Muscle of back (tissue), 11 donors: ENCODE results near the gene WASL. TPM values are rescaled to one million over a fixed set of nuclear protein-coding genes. Genes with fewer than 3 reads are reported as not detected.

ENCODE experiments used
- DNase-seq, 3 donors: peaks; one replicate each; pipeline versions ENCODE4 v3.0.0 to v3.0.0-alpha.2; 2013
- polyA plus RNA-seq, 10 donors: library from polyadenylated mRNA; unstranded; fragments of 120-200 nt; gene quantifications; one replicate each; pipeline ENCODE4 v1.2.1, GENCODE V29; 2013; ENCODE audit not compliant: insufficient read length in 10 of 10

WASL gene
- polyA plus RNA-seq, 10 donors = 29.2 to 39.0 (median 34.3) TPM

- no peak for DNase-seq
These were observed 22.5 kb upstream of the WASL start for GRCh38 chr7:123771256-123771655.

DNA sequence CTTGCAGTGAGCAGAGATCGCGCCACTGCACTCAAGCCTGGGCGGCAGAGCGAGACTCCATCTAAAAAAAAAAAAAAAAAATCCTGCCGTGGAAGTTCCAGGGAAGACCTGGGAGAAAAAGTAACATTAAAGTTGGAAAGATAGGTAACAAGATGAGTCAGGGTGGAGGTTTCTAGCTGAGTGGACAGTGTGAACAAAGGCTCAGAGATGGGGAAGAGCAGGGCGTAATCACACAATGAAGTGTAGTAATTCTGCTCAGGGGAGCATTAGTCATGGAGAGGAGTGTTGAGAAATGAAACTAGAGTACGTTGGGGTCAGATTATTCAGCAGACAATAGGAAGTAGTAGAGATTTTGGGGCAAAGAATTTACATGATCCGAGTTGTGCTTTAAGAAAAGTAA, 21.6 kb upstream of the WASL start:
- no peak for DNase-seq

- no peak for DNase-seq
These were observed 20.6 kb upstream of the WASL start for GRCh38 chr7:123769371-123769770.

- DNase-seq = no peak
These were observed 19.7 kb upstream of the WASL start for GRCh38 chr7:123768493-123768892.

- no peak for DNase-seq
These were observed 14.4 kb upstream of the WASL start for GRCh38 chr7:123763191-123763661.

- DNase-seq = no peak
These were observed 12.9 kb upstream of the WASL start for GRCh38 chr7:123761729-123762128.

DNA sequence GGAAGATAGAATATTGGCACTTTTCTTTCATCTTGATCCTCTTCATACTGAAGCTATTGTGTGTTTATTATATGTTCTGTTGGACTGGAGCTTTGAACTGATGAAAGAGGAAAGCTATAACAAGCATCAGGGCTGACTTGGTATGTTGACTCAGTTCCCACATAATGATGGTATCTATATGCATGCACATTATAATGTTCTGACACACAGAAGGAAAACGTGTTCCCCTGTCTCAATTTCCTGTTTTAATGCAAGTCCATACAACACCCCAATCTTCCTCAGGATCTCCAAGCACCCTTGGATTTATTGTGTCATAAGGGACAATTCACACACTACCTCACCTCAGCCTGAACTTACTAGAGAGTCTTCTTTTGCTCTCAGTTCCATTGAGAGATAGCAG, 8.3 kb upstream of the WASL start:
- DNase-seq = no peak

- DNase-seq = no peak
These were observed 6.5 kb upstream of the WASL start for GRCh38 chr7:123755338-123755737.

DNA sequence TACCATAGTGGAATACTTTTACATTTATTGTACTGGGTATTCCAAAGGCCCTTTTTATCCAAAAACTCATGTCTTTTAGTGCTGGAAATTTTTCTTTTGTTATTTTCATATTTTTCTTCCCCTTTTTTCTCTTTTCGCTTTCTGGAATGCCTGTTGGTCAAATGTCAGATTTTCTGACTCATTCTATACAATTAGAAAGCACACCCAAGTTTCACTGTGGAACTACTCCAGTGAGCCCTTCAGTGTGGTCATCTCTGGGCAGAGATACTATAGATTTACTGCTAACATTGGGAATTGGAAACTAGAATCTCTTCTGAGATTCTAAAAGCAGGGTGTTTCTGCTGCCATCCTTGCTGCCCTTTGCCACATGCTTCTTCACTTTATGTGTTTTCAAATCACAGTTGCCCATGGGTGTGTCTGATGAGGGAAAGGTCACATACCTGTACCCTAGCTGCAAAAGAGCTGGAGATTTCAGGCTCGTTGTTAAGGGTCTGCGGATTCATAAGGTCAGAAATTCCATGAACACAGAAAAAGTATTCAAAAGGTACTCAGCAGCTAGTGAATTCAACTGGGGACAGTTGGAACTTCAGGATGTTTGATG, 5.6 kb upstream of the WASL start:
- no peak for DNase-seq

- DNase-seq = no peak
These were observed 3.7 kb upstream of the WASL start for GRCh38 chr7:123752534-123752933.

DNA sequence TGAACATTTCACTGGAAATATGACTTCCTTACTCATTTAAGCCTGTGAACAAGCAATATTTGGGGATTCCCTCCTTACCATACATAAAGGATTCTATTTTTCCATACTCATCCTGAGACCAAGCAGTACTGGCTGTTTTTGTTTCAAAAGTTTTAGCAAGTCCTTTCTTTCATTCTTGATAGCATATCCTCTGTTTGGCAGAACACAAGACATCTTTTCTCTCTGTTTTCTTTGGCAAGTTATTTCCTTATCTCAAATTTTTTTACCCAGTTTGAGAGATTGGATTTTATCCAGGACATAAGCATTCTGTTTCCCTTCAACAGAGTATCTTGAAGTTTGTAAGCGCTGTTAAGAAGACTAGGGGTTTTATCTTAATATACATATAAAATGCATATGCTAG, 3.0 kb upstream of the WASL start:
- no peak for DNase-seq

- DNase-seq = no peak
These were observed 1.8 kb upstream of the WASL start for GRCh38 chr7:123750389-123751230.

- no peak for DNase-seq
These were observed 694 bp upstream of the WASL start for GRCh38 chr7:123749537-123749857.

- peak; percentile 23 to 78 (median 45) for DNase-seq
These were observed 551 bp downstream of the WASL start for GRCh38 chr7:123748171-123748733.

DNA sequence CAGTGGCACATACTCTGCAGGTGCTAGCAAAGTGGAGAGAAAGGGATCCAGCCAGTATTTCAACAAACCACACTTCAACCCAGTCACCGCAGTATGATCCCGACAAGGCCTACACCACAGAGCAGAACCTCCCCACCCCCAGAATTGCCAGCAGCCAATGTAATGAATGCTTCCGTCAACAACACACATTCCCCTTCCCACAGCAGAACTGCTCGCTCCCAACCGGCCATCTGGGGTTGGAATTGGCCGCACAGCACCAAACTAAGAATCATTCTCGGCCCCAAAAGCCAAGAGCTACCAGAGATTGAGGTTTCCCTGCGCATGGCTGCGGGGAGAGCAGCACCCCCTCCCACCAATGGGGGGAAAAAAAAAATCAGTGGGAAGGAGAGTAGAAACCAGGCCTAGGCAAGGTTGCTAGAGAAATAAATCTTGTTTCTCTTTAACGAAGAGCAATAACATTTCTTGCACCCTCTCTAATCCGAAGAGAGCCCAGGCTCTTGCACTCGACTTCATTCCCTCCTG, 1.1 kb downstream of the WASL start:
- DNase-seq = peak; percentile 58 to 84 (median 61)

DNA sequence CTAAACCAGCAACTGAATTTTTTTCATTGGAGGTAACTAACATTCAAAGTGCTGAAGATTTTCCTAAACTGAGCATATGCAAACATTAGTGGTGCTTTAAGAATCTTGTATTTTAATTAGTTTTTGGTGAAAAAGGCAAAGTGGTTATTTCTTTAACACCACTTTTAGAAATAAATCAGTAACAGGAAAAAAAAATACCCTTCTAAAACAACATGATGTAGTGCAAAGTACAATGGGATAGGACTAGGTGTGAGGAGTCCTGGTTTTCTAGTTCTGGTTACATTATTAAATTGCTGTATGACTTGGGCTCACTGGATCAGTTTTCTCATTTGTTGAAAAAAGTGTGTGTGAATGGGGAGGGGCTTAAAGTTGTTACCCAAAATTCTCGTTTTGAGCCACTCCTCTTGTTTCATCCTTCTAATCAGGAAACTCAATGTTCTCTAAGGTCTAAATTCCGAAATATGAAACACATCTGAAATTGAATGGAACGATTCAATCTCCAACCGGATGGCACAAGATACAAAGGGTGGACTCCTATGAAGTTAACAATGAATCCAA, 1.8 kb downstream of the WASL start:
- DNase-seq = no peak

DNA sequence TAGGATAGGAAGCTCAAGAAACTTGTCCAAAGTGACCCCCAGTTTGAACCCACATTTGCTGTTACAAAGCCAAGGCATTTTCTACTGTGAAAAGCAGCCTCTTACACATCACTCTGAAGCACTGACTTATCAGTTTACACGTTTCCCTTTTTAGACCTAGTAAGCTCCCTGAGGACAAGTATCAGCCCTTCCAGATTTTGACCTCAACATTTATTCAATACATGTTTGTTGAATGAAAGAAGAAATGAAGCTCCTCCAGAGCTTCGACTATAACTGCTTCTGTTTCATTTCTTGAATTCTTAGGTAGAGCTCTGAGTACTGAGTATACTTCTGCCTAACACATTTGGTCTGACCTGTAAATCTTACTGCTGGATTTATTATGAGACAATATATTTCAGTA, 2.7 kb downstream of the WASL start:
- DNase-seq = peak in 1 of 3 donors; percentile 1

- no peak for DNase-seq
These were observed 3.4 kb downstream of the WASL start for GRCh38 chr7:123745437-123745836.

- no peak for DNase-seq
These were observed 4.4 kb downstream of the WASL start for GRCh38 chr7:123744416-123744815.

GRCh38 chr7:123741940-123742339, 6.9 kb downstream of the WASL start:
- no peak for DNase-seq

DNA sequence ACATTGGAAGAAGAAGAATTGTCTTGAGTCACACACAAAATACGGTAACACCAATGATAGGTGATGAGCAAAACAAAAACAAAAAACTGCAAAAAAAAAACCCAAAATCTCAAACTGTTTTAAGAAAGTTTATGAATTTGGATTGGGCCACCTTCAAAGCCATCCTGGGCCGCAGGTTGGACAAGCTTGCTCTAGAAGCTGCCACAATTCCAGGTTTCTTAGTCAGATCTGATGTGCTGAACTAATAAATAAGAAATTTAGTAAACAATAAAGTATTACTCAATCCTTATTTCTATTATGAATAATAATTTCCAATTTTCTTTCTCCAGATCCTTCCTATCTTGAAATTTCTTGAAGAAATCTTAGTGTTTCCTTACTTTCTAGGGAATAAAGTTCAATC, 10.0 kb downstream of the WASL start:
- no peak for DNase-seq

GRCh38 chr7:123738356-123738755, 10.4 kb downstream of the WASL start:
- DNase-seq = no peak
